ENCODE measurements around the gene FKBP4.

DNA sequence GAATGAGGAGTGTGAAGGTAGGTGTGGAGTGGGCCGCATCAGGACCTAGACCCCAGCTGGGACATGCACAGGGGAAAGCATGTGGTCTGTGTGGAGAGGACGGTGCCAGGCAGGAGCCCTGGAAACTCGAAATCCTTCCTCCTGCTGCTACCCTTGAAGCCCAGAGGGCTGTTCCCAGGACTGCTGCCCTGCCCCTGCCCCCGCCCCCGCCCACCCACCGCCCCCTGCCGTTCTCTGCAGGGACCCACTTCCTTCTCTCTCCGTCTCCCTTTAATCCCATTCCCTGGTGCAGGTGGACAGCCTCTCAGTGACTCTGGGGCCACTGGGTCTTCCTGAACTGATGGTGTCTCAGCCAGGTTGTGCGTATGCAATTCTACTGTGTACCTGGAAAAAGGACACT, 25.7 kb downstream of the FKBP4 start:
- TF ChIP-seq, protein P1, sequence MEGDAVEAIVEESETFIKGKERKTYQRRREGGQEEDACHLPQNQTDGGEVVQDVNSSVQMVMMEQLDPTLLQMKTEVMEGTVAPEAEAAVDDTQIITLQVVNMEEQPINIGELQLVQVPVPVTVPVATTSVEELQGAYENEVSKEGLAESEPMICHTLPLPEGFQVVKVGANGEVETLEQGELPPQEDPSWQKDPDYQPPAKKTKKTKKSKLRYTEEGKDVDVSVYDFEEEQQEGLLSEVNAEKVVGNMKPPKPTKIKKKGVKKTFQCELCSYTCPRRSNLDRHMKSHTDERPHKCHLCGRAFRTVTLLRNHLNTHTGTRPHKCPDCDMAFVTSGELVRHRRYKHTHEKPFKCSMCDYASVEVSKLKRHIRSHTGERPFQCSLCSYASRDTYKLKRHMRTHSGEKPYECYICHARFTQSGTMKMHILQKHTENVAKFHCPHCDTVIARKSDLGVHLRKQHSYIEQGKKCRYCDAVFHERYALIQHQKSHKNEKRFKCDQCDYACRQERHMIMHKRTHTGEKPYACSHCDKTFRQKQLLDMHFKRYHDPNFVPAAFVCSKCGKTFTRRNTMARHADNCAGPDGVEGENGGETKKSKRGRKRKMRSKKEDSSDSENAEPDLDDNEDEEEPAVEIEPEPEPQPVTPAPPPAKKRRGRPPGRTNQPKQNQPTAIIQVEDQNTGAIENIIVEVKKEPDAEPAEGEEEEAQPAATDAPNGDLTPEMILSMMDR (IDR thresholded peaks at IDR 0.05): no peak
- no peak for TF ChIP-seq ZFX (IDR thresholded peaks at IDR 0.05; ENCODE audit: borderline replicate concordance)

All from 22Rv1 (cell line).